ENCODE measurements around the gene CCSER1. TPM values are rescaled to one million over a fixed set of nuclear protein-coding genes. Genes with fewer than 3 reads are reported as not detected.
"Not testable (repeated sequence)": the region's sequence is repeated elsewhere in the genome, so short reads cannot be mapped to it uniquely, and the experiment has no call there.

CCSER1 gene
- total and polyA plus RNA-seq, 8 donors = 2.0 to 9.0 (median 4.2) TPM

DNA sequence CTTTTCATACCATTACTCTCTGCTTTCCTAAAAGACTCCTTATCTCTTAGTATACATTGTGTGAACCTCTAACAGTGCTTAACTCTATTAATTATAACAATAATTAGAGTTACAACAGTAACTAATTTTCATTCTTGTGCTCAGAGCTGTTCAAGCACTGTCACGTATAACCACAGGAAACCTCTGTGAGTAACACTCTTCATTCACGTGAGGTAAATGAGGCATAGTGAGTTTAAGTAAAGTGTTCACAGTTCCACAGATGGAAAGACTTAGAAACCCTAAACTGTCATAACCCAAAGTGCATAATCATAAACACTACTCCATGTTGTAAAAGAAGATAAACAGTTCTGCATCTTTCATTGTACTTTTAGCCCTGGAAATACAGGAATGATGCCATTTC is 222.4 kb downstream of the CCSER1 start:
- intact Hi-C loops (cut with DNase I) = no loop called here
- no peak for DNase-seq
- Histone ChIP-seq H3K4me3 (no peak overlapping the region), H3K4me1 (no peaks in the 10 kb centered on the region), H3K27ac (no peak overlapping the region), H3K36me3 (no peaks in the 10 kb centered on the region), H3K9me3 (no peaks in the 10 kb centered on the region), H3K27me3 (no peaks in the 10 kb centered on the region)
- TF ChIP-seq, protein P1, sequence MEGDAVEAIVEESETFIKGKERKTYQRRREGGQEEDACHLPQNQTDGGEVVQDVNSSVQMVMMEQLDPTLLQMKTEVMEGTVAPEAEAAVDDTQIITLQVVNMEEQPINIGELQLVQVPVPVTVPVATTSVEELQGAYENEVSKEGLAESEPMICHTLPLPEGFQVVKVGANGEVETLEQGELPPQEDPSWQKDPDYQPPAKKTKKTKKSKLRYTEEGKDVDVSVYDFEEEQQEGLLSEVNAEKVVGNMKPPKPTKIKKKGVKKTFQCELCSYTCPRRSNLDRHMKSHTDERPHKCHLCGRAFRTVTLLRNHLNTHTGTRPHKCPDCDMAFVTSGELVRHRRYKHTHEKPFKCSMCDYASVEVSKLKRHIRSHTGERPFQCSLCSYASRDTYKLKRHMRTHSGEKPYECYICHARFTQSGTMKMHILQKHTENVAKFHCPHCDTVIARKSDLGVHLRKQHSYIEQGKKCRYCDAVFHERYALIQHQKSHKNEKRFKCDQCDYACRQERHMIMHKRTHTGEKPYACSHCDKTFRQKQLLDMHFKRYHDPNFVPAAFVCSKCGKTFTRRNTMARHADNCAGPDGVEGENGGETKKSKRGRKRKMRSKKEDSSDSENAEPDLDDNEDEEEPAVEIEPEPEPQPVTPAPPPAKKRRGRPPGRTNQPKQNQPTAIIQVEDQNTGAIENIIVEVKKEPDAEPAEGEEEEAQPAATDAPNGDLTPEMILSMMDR (IDR thresholded peaks at IDR 0.05) = no peak
- ATAC-seq = no peak

DNA sequence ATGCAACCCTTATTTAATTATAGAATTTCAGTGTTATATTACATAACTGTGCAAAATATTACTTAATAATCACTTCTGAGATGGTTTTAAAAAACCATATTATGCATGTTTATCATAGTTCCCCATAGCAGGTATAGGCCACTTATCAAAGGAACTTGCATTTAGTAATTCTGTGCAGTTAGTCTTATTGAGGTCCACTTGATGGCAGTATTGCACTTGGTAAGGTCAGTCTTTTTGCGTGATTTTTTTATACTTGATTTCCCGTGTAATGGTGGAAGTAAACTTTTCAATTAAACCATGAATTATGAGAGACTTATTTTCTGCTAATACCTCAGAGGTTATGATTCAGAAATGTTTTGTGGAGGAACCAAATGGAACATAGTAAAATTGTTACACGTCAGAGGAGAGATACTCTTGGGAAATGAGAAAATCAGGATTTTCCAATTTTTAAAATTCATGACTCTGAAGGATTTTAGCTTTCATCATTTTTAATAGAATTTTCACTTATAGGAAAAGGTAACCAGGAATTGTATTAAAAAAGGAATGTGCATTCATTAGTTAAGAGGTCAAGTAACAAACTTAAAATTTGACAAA is 230.0 kb downstream of the CCSER1 start:
- peak in 2 of 4 donors; percentile 25 to 71 for DNase-seq
- H3K27ac ChIP-seq = no peak overlapping the region
- H3K9me3 ChIP-seq = no peaks in the 10 kb centered on the region
- peak; percentile 80 for ATAC-seq
- intact Hi-C loops (cut with DNase I) = no loop called here
- H3K4me1 ChIP-seq = no peaks in the 10 kb centered on the region
- no peaks in the 10 kb centered on the region for H3K36me3 ChIP-seq
- no peak overlapping the region for H3K4me3 ChIP-seq
- no peaks in the 10 kb centered on the region for H3K27me3 ChIP-seq
- TF ChIP-seq, protein P1 (IDR thresholded peaks at IDR 0.05) = no peak

DNA sequence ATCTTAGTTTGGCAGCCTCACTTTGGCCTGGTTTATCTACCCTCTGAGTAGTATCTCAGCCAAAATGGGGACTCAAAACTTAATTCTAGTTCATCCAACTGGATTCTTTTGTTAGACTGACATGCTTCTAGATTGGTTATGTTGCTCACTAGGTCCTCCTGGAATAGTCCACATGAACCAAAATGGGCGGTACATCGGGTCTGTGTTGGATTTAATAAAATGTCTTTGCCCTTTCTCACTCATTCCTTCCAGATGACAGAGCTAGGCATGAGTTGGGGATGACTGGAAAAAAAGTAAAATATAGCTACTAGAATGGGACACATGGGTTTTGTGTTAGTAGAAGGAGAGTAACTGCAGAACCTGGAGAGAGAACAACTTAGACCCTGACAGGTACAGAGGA is 247.9 kb downstream of the CCSER1 start:
- Histone ChIP-seq H3K27ac (no peak overlapping the region), H3K36me3 (no peaks in the 10 kb centered on the region), H3K27me3 (no peaks in the 10 kb centered on the region), H3K4me3 (no peak overlapping the region), H3K4me1 (no peaks in the 10 kb centered on the region), H3K9me3 (no peaks in the 10 kb centered on the region)
- DNase-seq = no peak
- intact Hi-C loops (cut with DNase I) = no loop called here
- TF ChIP-seq, protein P1 (IDR thresholded peaks at IDR 0.05) = no peak
- no peak for ATAC-seq

DNA sequence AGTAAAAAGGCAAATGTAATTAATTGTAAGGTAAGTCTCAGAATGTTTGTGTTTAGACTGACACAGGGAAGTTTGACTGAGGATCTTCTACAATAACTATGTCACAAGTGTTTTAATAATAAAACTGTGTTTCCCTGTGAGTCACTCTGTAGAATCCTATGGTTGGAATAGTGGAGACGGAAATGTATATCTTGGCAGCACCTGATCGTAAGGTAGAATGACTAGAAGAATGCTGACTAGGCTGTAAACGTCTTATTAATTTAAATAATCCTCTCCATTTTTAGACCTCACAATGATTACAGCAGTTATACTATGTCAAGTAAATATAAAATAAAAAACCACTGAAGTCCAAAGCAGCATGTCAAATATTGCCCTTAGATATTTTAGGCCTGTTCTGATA is 266.0 kb downstream of the CCSER1 start:
- Histone ChIP-seq H3K9me3 (no peaks in the 10 kb centered on the region), H3K27ac (no peak overlapping the region), H3K4me1 (no peaks in the 10 kb centered on the region), H3K27me3 (no peaks in the 10 kb centered on the region), H3K36me3 (no peaks in the 10 kb centered on the region), H3K4me3 (no peak overlapping the region)
- TF ChIP-seq, protein P1 (IDR thresholded peaks at IDR 0.05) = no peak
- DNase-seq (no peak), ATAC-seq (no peak)
- intact Hi-C loops (cut with DNase I) = no loop called here

DNA sequence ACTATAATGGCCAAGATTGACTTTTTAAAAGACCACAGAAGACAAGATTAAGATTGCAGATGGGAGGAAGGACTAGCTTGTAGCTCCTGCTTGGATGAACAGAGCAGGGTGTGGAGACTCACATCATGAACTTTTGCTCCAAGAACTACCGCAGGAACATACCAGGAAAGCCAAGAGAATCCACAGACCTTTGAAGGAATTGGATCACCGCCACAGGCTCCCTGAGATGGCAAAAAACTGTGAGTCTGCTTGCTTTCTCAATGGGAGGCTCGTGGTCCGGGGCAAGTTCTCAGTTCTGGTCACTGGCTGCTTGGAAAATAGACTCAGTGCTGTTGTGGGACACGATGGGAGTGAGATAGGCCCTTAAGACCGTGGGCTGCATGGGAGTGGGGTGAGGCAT is 276.6 kb downstream of the CCSER1 start:
- intact Hi-C loops (cut with DNase I) = no loop called here
- ATAC-seq (no peak), DNase-seq (no peak)
- Histone ChIP-seq H3K27me3 (no peaks in the 10 kb centered on the region), H3K9me3 (peaks cover 0 to 13% of the 10 kb centered on the region in 2 donors), H3K36me3 (no peaks in the 10 kb centered on the region), H3K4me1 (no peaks in the 10 kb centered on the region), H3K27ac (no peak overlapping the region), H3K4me3 (no peak overlapping the region)
- TF ChIP-seq, protein P1 (IDR thresholded peaks at IDR 0.05) = no peak

DNA sequence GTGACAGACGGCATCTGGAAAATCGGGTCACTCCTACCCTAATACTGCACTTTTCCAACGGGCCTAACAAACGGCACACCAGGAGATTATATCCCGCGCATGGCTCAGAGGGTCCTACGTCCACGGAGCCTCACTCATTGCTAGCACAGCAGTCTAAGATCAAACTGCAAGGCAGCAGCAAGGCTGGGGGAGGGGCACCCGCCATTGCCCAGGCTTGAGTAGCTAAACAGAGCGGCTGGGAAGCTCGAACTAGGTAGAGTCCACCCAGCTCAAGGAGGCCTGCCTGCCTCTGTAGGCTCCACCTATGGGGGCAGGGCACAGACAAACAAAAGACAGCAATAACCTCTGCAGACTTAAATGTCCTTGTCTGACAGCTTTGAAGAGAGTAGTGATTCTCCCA is 280.7 kb downstream of the CCSER1 start:
- intact Hi-C loops (cut with DNase I); H3K4me3 ChIP-seq; H3K4me1 ChIP-seq; ATAC-seq; H3K27me3 ChIP-seq; DNase-seq; H3K36me3 ChIP-seq; H3K27ac ChIP-seq: not testable (repeated sequence)
- peaks cover 0 to 14% of the 10 kb centered on the region in 2 donors for H3K9me3 ChIP-seq

DNA sequence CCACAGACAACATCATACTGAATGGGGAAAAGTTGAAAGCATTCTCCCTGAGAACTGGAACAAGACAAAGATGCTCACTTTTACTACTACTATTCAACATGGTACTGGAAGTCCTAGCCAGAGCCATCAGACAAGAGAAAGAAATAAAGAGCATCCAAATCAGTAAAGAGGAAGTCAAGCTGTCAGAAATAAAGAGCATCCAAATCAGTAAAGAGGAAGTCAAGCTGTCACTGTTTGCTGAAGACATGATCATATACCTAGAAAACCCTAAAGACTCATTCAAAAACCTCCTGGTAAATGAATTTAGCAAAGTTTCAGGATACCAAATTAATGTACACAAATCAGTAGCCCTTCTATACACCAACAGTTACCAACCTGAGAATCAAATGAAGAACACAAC is 285.6 kb downstream of the CCSER1 start:
- H3K9me3 ChIP-seq; H3K4me3 ChIP-seq; H3K4me1 ChIP-seq; ATAC-seq; intact Hi-C loops (cut with DNase I); H3K27me3 ChIP-seq; H3K36me3 ChIP-seq; DNase-seq; H3K27ac ChIP-seq: not testable (repeated sequence)
